HEK293 (cell line): Measurements from ENCODE around the gene IL6R.

Source experiments
- CTCF ChIA-PET: fragments of 350-600 bp; formaldehyde crosslinking; extraction: SDS; loops from one replicate; lab custom pipeline; 2021; ENCODE audit warnings: antibody characterized with exemption; lab: Yijun Ruan, JAX
- POLR2A ChIA-PET: fragments of 300-600 bp; formaldehyde crosslinking; extraction: SDS; loops from one replicate; lab custom pipeline; 2020; ENCODE audit warnings: antibody characterized with exemption, inconsistent platforms; lab: Yijun Ruan, JAX
- H3K27ac ChIP-seq: fragments of 200-500 bp; sonication (Bioruptor generic); 2 replicates; pipeline ENCODE4 v1.5.1; 2014; ENCODE audit warnings: low read depth, low read length, control low read depth, inconsistent platforms; ENCODE audit errors: extremely low read depth
- H3K36me3 ChIP-seq, 2 experiments: fragments of 200-500 bp in 1 of 2; sonication (Bioruptor generic) in 1 of 2; 1 replicate in 1 of 2; 2 replicates in 1 of 2; pipeline ENCODE4 v1.5.1; 2014 to 2017; ENCODE audit warnings: inconsistent platforms in 2 of 2, low read length in 2 of 2; ENCODE audit not compliant: control insufficient read depth in 2 of 2, insufficient read depth in 1 of 2
- H3K4me1 ChIP-seq: fragments of 200-500 bp; sonication (Bioruptor generic); 2 replicates; pipeline ENCODE4 v1.5.1; 2014; ENCODE audit warnings: mild to moderate bottlenecking, low read length, inconsistent platforms; ENCODE audit not compliant: control insufficient read depth, insufficient read depth
- H3K4me3 ChIP-seq: 2 replicates; pipeline ENCODE4 v1.5.1; 2011; ENCODE audit warnings: low read depth, mild to moderate bottlenecking, control low read depth, low read length, moderate library complexity
- H3K9me3 ChIP-seq: fragments of 200-500 bp; sonication (Bioruptor generic); 2 replicates; pipeline ENCODE4 v1.5.1; 2014; ENCODE audit warnings: low read depth, low read length, inconsistent platforms; ENCODE audit not compliant: control insufficient read depth, insufficient read depth
- ELK4 ChIP-seq: IDR thresholded peaks from 2 replicates; pipeline ENCODE4 v1.6.1; 2011; ENCODE audit warnings: mild to moderate bottlenecking, low read depth, low read length, borderline replicate concordance
- SCRT2 ChIP-seq: fragments of 450-650 bp; formaldehyde crosslinking; IDR thresholded peaks from 2 replicates; pipeline ENCODE4 v1.5.1; 2016; ENCODE audit warnings: missing biosample characterization, missing genetic modification characterization
- TCF7L2 ChIP-seq: IDR thresholded peaks from 2 replicates; pipeline ENCODE4 v1.6.1; 2011; ENCODE audit warnings: low read depth, mild to moderate bottlenecking, inconsistent platforms, low read length, moderate library complexity, borderline replicate concordance
- YY2 ChIP-seq: fragments of 450-650 bp; formaldehyde crosslinking; IDR thresholded peaks from 2 replicates; pipeline ENCODE4 v1.5.1; 2016; ENCODE audit warnings: missing biosample characterization, missing genetic modification characterization
- ZNF10 ChIP-seq: fragments of 450-650 bp; formaldehyde crosslinking; IDR thresholded peaks from 2 replicates; pipeline ENCODE4 v1.5.1; 2017; ENCODE audit warnings: missing biosample characterization, missing genetic modification characterization
- ZNF23 ChIP-seq: fragments of 450-650 bp; formaldehyde crosslinking; IDR thresholded peaks from 2 replicates; pipeline ENCODE4 v1.5.1; 2016; ENCODE audit warnings: missing biosample characterization, missing genetic modification characterization, borderline replicate concordance
- ZNF248 ChIP-seq: fragments of 450-650 bp; formaldehyde crosslinking; IDR thresholded peaks from 2 replicates; pipeline ENCODE4 v1.5.1; 2017; ENCODE audit warnings: missing biosample characterization, missing genetic modification characterization
- ZNF280C ChIP-seq: fragments of 450-650 bp; formaldehyde crosslinking; IDR thresholded peaks from 2 replicates; pipeline ENCODE4 v1.5.1; 2016; ENCODE audit warnings: missing biosample characterization, missing genetic modification characterization
- ZNF426 ChIP-seq: fragments of 450-650 bp; formaldehyde crosslinking; IDR thresholded peaks from 2 replicates; pipeline ENCODE4 v1.5.1; 2017; ENCODE audit warnings: missing biosample characterization, missing genetic modification characterization, mild to moderate bottlenecking, inconsistent platforms, moderate library complexity
- ZNF501 ChIP-seq: fragments of 450-650 bp; formaldehyde crosslinking; IDR thresholded peaks from 2 replicates; pipeline ENCODE4 v1.5.1; 2016; ENCODE audit warnings: missing biosample characterization, missing genetic modification characterization
- ZNF513 ChIP-seq: fragments of 450-650 bp; IDR thresholded peaks from 2 replicates; pipeline ENCODE4 v1.5.1; 2018; ENCODE audit warnings: missing biosample characterization, missing genetic modification characterization
- ZNF544 ChIP-seq: fragments of 450-650 bp; formaldehyde crosslinking; IDR thresholded peaks from 2 replicates; pipeline ENCODE4 v1.5.0; 2017; ENCODE audit warnings: missing biosample characterization, missing genetic modification characterization
- ZNF600 ChIP-seq: fragments of 450-650 bp; formaldehyde crosslinking; IDR thresholded peaks from 2 replicates; pipeline ENCODE4 v1.5.1; 2016; ENCODE audit warnings: missing biosample characterization, missing genetic modification characterization
- ZNF623 ChIP-seq: fragments of 450-650 bp; formaldehyde crosslinking; IDR thresholded peaks from 2 replicates; pipeline ENCODE4 v1.5.1; 2016; ENCODE audit warnings: missing biosample characterization, missing genetic modification characterization
- ZNF76 ChIP-seq: fragments of 450-650 bp; formaldehyde crosslinking; IDR thresholded peaks from 2 replicates; pipeline ENCODE4; 2016; ENCODE audit warnings: low read depth, missing biosample characterization, missing genetic modification characterization, borderline replicate concordance
- ZNF785 ChIP-seq: fragments of 450-650 bp; formaldehyde crosslinking; IDR thresholded peaks from 2 replicates; pipeline ENCODE4 v1.5.1; 2016; ENCODE audit warnings: missing biosample characterization, missing genetic modification characterization
- ZNF791 ChIP-seq: fragments of 450-650 bp; formaldehyde crosslinking; IDR thresholded peaks from 2 replicates; pipeline ENCODE4 v1.5.1; 2016; ENCODE audit warnings: missing biosample characterization, missing genetic modification characterization
- ZNF792 ChIP-seq: fragments of 450-650 bp; formaldehyde crosslinking; IDR thresholded peaks from 2 replicates; pipeline ENCODE4 v1.5.1; 2016; ENCODE audit warnings: missing biosample characterization, missing genetic modification characterization
- ZSCAN16 ChIP-seq: fragments of 450-650 bp; formaldehyde crosslinking; IDR thresholded peaks from 2 replicates; pipeline ENCODE4 v1.5.1; 2016; ENCODE audit warnings: missing biosample characterization, missing genetic modification characterization

IL6R gene

GRCh38 chr1:154503898-154504297 lies 98.8 kb downstream of the IL6R start:
- CTCF ChIA-PET, result interaction anchor here (0.6 kb wide), 1 partner anchor 245 kb away, joined by 6 read pairs; no protein-coding TSS in a partner anchor

GRCh38 chr1:154512760-154513159 lies 107.6 kb downstream of the IL6R start:
- Histone ChIP-seq H3K27ac (no peak overlapping the region), H3K36me3 (no peaks in the 10 kb centered on the region), H3K9me3 (no peaks in the 10 kb centered on the region), H3K4me1 (no peaks in the 10 kb centered on the region), H3K4me3 (no peak overlapping the region)
- TF ChIP-seq ZNF792 (tag by site-specific recombination), result no peak
- TF ChIP-seq YY2 (tag by site-specific recombination), result no peak
- no peak for TF ChIP-seq ZNF791 (tag by site-specific recombination)
- no peak for TF ChIP-seq ZNF426 (tag by site-specific recombination)
- no peak for TF ChIP-seq ZSCAN16 (tag by site-specific recombination)
- no peak for TF ChIP-seq ZNF600
- no peak for TF ChIP-seq ZNF501 (tag by site-specific recombination)
- TF ChIP-seq ZNF23 (tag by site-specific recombination), result no peak
- TF ChIP-seq ZNF544 (tag by site-specific recombination), result no peak
- TF ChIP-seq ZNF513, result no peak
- TF ChIP-seq ZNF785 (tag by site-specific recombination), result no peak
- no peak for TF ChIP-seq ZNF76 (tag by site-specific recombination)
- TF ChIP-seq ELK4, result no peak
- no peak for TF ChIP-seq ZNF623 (tag by site-specific recombination)
- no peak for TF ChIP-seq ZNF248
- CTCF ChIA-PET, result interaction anchor here (0.6 to 0.7 kb wide), 2 partner anchors 32 to 207 kb away, joined by 3 to 4 read pairs; no protein-coding TSS in a partner anchor
- POLR2A ChIA-PET, result no interaction called here

More at GRCh38 chr1:154503898-154504297, 98.8 kb downstream of the IL6R start:
- Histone ChIP-seq H3K9me3 (no peaks in the 10 kb centered on the region), H3K36me3 (no peaks in the 10 kb centered on the region), H3K4me3 (no peak overlapping the region)
- TF ChIP-seq TCF7L2 (no peak), ZNF10 (tag by site-specific recombination) (peak; percentile 67; the same call in 1 of the 2 replicates)
- TF ChIP-seq, all 188 proteins: peak for 1
- H3K4me1 ChIP-seq, result no peaks in the 10 kb centered on the region
- no peak overlapping the region for H3K27ac ChIP-seq
- POLR2A ChIA-PET, result no interaction called here

- H3K9me3 ChIP-seq, result no peaks in the 10 kb centered on the region
- CTCF ChIA-PET, result interaction anchor here (0.6 to 0.9 kb wide), 2 partner anchors 21 to 575 kb away, joined by 3 to 4 read pairs; no protein-coding TSS in a partner anchor
- no peak overlapping the region for H3K27ac ChIP-seq
- H3K4me1 ChIP-seq, result no peaks in the 10 kb centered on the region
- TF ChIP-seq SCRT2 (tag by site-specific recombination) (peak; percentile 51; the same call in 1 of the 2 replicates), ZNF280C (tag by site-specific recombination) (no peak)
- H3K36me3 ChIP-seq, result no peaks in the 10 kb centered on the region
- H3K4me3 ChIP-seq, result no peak overlapping the region
- POLR2A ChIA-PET, result no interaction called here
Measured at GRCh38 chr1:154514066-154514553, 109.0 kb downstream of the IL6R start.
